ENCODE data around the gene LRRC19. TPM values are rescaled to one million over a fixed set of nuclear protein-coding genes. Genes with fewer than 3 reads are reported as not detected.

LRRC19 gene
- total RNA-seq, 1 donor from 2014 or later, result 0.27 TPM

DNA sequence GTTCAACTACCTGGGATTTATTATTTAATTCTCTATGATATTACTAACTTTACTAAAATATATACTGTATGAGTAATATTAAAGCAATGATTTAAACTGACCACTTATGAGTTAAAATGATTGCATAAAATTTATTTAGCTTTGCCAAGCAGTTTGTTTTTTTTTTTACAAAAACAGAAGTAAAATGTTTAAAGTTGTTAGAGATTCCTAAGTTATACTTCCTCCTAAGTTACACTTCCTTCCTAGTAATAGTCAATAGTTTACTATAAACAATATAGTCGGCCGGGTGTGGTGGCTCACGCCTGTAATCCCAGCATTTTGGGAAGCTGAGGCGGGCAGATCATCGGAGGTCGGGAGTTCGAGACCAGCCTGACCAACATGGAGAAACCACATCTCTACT is 23.7 kb upstream of the LRRC19 start:
- no peak overlapping the region for H3K27ac ChIP-seq
- no peak overlapping the region for H3K4me3 ChIP-seq
- no peaks in the 10 kb centered on the region for H3K9me3 ChIP-seq
- H3K36me3 ChIP-seq, result peaks cover 12% of the 10 kb centered on the region
- ATAC-seq (no peak), DNase-seq (no peak)
- H3K27me3 ChIP-seq (ENCODE audit: low read depth), result no peaks in the 10 kb centered on the region
- H3K4me1 ChIP-seq, result no peaks in the 10 kb centered on the region
- TF ChIP-seq, protein P1, sequence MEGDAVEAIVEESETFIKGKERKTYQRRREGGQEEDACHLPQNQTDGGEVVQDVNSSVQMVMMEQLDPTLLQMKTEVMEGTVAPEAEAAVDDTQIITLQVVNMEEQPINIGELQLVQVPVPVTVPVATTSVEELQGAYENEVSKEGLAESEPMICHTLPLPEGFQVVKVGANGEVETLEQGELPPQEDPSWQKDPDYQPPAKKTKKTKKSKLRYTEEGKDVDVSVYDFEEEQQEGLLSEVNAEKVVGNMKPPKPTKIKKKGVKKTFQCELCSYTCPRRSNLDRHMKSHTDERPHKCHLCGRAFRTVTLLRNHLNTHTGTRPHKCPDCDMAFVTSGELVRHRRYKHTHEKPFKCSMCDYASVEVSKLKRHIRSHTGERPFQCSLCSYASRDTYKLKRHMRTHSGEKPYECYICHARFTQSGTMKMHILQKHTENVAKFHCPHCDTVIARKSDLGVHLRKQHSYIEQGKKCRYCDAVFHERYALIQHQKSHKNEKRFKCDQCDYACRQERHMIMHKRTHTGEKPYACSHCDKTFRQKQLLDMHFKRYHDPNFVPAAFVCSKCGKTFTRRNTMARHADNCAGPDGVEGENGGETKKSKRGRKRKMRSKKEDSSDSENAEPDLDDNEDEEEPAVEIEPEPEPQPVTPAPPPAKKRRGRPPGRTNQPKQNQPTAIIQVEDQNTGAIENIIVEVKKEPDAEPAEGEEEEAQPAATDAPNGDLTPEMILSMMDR (IDR thresholded peaks at IDR 0.05), result no peak
- intact Hi-C loops (cut with DNase I), result no loop called here

DNA sequence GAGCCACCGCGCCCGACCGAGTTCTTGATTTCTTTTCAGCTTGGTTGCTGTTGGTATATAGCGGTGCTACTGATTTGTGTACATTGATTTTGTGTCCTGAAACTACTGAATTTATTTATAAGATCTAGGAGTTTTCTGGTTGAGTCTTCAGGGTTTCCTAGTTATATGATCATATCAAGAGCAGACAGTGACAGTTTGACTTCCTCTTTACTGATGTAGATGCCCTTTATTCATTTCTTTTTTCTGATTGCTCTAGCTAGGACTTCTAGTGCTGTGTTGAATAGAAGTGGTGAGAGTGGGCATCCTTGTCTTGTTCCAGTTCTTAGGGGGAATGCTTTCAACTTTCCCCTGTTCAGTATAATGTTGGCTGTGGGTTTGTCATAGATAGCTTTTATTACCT is 17.4 kb upstream of the LRRC19 start:
- intact Hi-C loops (cut with DNase I), result no loop called here
- no peak for ATAC-seq

DNA sequence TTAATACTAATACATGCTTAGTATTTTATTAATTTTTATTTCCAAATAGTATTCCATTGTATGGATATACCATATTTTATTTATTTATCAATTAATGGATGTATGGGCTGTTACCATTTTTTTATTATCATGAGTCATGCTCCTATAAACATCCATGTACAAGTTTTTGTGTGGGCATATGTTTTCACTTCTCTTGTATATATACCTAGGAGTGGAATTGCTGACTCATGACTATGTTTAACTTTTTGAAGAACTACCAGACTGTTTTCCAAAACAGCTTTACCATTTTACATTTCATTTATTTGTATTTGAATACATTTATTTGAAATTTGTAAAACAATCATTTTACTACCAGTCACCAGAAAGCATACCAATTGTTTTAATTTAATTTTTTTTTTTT is 14.1 kb upstream of the LRRC19 start:
- no peak for ATAC-seq

More for the DNA sequence above, 17.4 kb upstream of the LRRC19 start:
- no peak overlapping the region for H3K27ac ChIP-seq
- DNase-seq, result no peak
- H3K27me3 ChIP-seq (ENCODE audit: low read depth), result no peaks in the 10 kb centered on the region
- no peak overlapping the region for H3K4me3 ChIP-seq
- H3K36me3 ChIP-seq, result peaks cover 42% of the 10 kb centered on the region
- no peaks in the 10 kb centered on the region for H3K4me1 ChIP-seq
- TF ChIP-seq, protein P1 (IDR thresholded peaks at IDR 0.05), result no peak
- H3K9me3 ChIP-seq, result no peaks in the 10 kb centered on the region

DNA sequence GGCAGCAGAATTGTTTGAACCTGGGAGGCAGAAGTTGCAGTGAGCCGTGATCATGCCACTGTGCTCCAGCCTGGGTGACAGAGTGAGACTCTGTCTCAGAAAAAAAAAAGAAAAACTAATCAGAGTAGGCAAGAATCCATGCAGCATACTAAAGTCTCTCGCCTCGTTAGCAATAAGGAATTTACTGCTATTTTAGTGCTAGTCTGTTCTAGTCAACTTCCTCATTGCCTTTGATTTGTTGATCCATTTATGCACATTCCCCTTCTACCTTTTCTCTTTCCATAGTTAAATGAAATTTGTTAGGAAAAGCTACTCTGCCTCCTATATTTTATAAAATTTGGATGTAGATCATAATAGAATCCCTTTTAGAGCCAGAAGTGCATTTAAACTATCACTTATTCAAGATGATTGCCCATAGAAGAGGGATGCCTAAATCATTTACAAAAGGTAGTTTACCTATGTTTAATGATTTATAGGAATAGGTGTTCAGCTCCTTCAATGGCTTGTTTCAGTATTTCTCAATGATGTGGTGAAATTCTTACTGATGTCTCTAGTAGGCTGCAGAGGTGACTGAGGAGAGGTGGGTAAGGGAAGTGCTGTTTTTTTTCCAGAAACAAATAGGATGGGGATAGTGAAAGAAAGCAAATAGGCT is 1.9 kb downstream of the LRRC19 start:
- Histone ChIP-seq H3K4me1 (no peaks in the 10 kb centered on the region), H3K27ac (no peak overlapping the region), H3K4me3 (no peak overlapping the region), H3K9me3 (no peaks in the 10 kb centered on the region), H3K27me3 (ENCODE audit: low read depth) (no peaks in the 10 kb centered on the region), H3K36me3 (peaks cover 2% of the 10 kb centered on the region)
- TF ChIP-seq, protein P1 (IDR thresholded peaks at IDR 0.05), result no peak
- no peak for ATAC-seq
- no peak for DNase-seq
- intact Hi-C loops (cut with DNase I), result no loop called here

More for the DNA sequence above, 14.1 kb upstream of the LRRC19 start:
- Histone ChIP-seq H3K36me3 (peaks cover 65% of the 10 kb centered on the region), H3K9me3 (no peaks in the 10 kb centered on the region), H3K4me1 (no peaks in the 10 kb centered on the region), H3K27me3 (ENCODE audit: low read depth) (no peaks in the 10 kb centered on the region), H3K27ac (no peak overlapping the region), H3K4me3 (no peak overlapping the region)
- intact Hi-C loops (cut with DNase I), result no loop called here
- no peak for DNase-seq
- TF ChIP-seq, protein P1 (IDR thresholded peaks at IDR 0.05), result no peak

DNA sequence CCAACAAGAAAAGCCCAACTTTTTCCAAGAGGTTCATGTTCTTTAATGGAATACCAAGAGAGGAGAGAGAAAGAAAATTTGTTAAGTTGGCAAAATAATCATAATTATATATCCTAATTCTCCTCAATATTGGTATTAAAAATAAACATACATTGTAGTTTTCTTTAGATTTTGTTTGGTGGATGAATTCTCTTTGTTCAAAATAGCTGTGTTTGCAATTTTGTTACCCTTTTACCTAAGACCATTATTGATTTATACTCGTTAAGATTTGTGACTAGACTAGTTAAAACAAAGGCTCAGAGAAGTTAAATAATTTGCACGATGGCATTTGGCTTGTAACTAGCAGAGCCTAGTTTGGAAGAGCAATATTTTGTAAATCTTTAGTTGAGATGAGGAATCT is 9.7 kb downstream of the LRRC19 start:
- DNase-seq, result no peak
- TF ChIP-seq, protein P1 (IDR thresholded peaks at IDR 0.05), result no peak
- no peak overlapping the region for H3K4me3 ChIP-seq
- no peaks in the 10 kb centered on the region for H3K9me3 ChIP-seq
- ATAC-seq, result no peak
- intact Hi-C loops (cut with DNase I), result no loop called here
- H3K4me1 ChIP-seq, result no peaks in the 10 kb centered on the region
- H3K27me3 ChIP-seq (ENCODE audit: low read depth), result no peaks in the 10 kb centered on the region
- peaks cover 10% of the 10 kb centered on the region for H3K36me3 ChIP-seq
- no peak overlapping the region for H3K27ac ChIP-seq

Measured in lower lobe of right lung (tissue), 2 donors.